HepG2 (cell line): ENCODE data around the gene MEP1B. TPM values are rescaled to one million over a fixed set of nuclear protein-coding genes. Genes with fewer than 3 reads are reported as not detected.

Experiments used
- ELF1 ChIP-seq: sonication (generic); formaldehyde crosslinking; IDR thresholded peaks from 2 replicates; pipeline ENCODE4 v1.4.0; 2020; ENCODE audit warnings: missing genetic modification reagents
- FOSL2 ChIP-seq: sonication (generic); formaldehyde crosslinking; IDR thresholded peaks from 2 replicates; pipeline ENCODE4 v1.4.0; 2020; ENCODE audit warnings: missing genetic modification reagents
- GATAD2A ChIP-seq: IDR thresholded peaks from 2 replicates; pipeline ENCODE4 v1.6.1; 2016
- HDAC1 ChIP-seq: sonication (generic); formaldehyde crosslinking; IDR thresholded peaks from 2 replicates; pipeline ENCODE4 v1.5.1; 2020; ENCODE audit warnings: mild to moderate bottlenecking, missing genetic modification reagents
- KAT2B ChIP-seq: fragments of 150-350 bp; IDR thresholded peaks from 2 replicates; pipeline ENCODE4 v1.6.1; 2014; ENCODE audit warnings: low read depth, low read length, borderline replicate concordance
- KLF13 ChIP-seq: sonication (generic); formaldehyde crosslinking; IDR thresholded peaks from 2 replicates; pipeline ENCODE4 v1.4.0; 2020; ENCODE audit warnings: mild to moderate bottlenecking, missing genetic modification reagents
- NCOA2 ChIP-seq: sonication (generic); formaldehyde crosslinking; IDR thresholded peaks from 2 replicates; pipeline ENCODE4 v1.8.0; 2022; ENCODE audit warnings: inconsistent platforms
- NR2F6 ChIP-seq, 2 experiments: IDR thresholded peaks; 2 replicates each; pipeline ENCODE4 v1.6.1; 2016; ENCODE audit warnings: antibody characterized with exemption in 1 of 2, mild to moderate bottlenecking in 1 of 2
- RCOR2 ChIP-seq: IDR thresholded peaks from 2 replicates; pipeline ENCODE4 v1.6.1; 2016; ENCODE audit warnings: missing biosample characterization, missing genetic modification reagents
- SKI ChIP-seq: fragments of 450-650 bp; IDR thresholded peaks from one replicate; pipeline ENCODE4 v1.6.1; 2018; ENCODE audit warnings: mild to moderate bottlenecking; ENCODE audit not compliant: partially characterized antibody
- SP1 ChIP-seq, 2 experiments: fragments of 450-650 bp in 1 of 2; sonication (generic) in 1 of 2; formaldehyde crosslinking in 1 of 2; IDR thresholded peaks; 2 replicates each; pipeline versions ENCODE4 v1.4.0 to v1.6.1; 2016 to 2020; ENCODE audit warnings: missing genetic modification reagents in 1 of 2
- SP140L ChIP-seq: sonication (generic); formaldehyde crosslinking; IDR thresholded peaks from 2 replicates; pipeline ENCODE4 v1.4.0; 2020; ENCODE audit warnings: missing genetic modification reagents, borderline replicate concordance
- TCF7L2 ChIP-seq: IDR thresholded peaks from 2 replicates; pipeline ENCODE4 v1.6.1; 2011; ENCODE audit warnings: mild to moderate bottlenecking, low read depth, low read length, moderate library complexity
- ZMYM4 ChIP-seq: sonication (generic); formaldehyde crosslinking; IDR thresholded peaks from 2 replicates; pipeline ENCODE4 v1.8.1; 2023; ENCODE audit warnings: mild to moderate bottlenecking, missing genetic modification reagents
- ZNF12 ChIP-seq: sonication (generic); formaldehyde crosslinking; IDR thresholded peaks from 2 replicates; pipeline ENCODE4 v1.5.0; 2020; ENCODE audit warnings: missing genetic modification reagents
- ZNF567 ChIP-seq: sonication (generic); formaldehyde crosslinking; IDR thresholded peaks from 2 replicates; pipeline ENCODE4 v1.8.1; 2023; ENCODE audit warnings: mild to moderate bottlenecking, missing genetic modification reagents, borderline replicate concordance
- polyA plus RNA-seq, 8 experiments: library from polyadenylated mRNA; depleted of rRNA in 3 of 8; stranded (reverse) in 7 of 8; unstranded in 1 of 8; fragments of >200 nt; fragmentation: Illumina TruSeq in 4 of 8; extraction: Trizol in 4 of 8; gene quantifications; 2 replicates each; pipeline versions ENCODE4 v1.2.1 to v1.2.3, GENCODE V29; 2011 to 2016; ENCODE audit warnings: low read depth in 4 of 8, missing spikeins in 1 of 8, mixed read lengths in 1 of 8; ENCODE audit not compliant: insufficient read depth in 1 of 8
- total RNA-seq, 5 experiments: library from RNA; depleted of rRNA; stranded (reverse); fragments of >200 nt; fragmentation: Illumina TruSeq; extraction: Trizol; gene quantifications; 2 replicates each; pipeline ENCODE4 v1.2.3, GENCODE V29; 2016; ENCODE audit warnings: low read depth in 1 of 5
- TF ChIP-seq, protein P1 (sequence below), 2 experiments: fragments of 450-650 bp in 1 of 2; sonication (generic) in 1 of 2; formaldehyde crosslinking in 1 of 2; IDR thresholded peaks; 2 replicates each; pipeline versions ENCODE4 v1.6.1 to v1.8.0; 2016 to 2022; ENCODE audit warnings: antibody characterized with exemption in 1 of 2, mild to moderate bottlenecking in 1 of 2, missing genetic modification reagents in 1 of 2
- TF ChIP-seq, protein P2 (sequence below): sonication (generic); formaldehyde crosslinking; IDR thresholded peaks from 2 replicates; pipeline ENCODE4 v1.5.0; 2020; ENCODE audit warnings: mild to moderate bottlenecking, low read depth, missing genetic modification reagents, borderline replicate concordance
- TF ChIP-seq, protein P3 (sequence below): IDR thresholded peaks from 2 replicates; pipeline ENCODE4 v1.6.1; 2012; ENCODE audit warnings: low read length, improper control_type of control experiment

MEP1B gene
- total and polyA plus RNA-seq, 2 of the 13 experiments (the other 11 are each of a cell fraction or from before 2014, with no cell fraction given), result not detected

DNA sequence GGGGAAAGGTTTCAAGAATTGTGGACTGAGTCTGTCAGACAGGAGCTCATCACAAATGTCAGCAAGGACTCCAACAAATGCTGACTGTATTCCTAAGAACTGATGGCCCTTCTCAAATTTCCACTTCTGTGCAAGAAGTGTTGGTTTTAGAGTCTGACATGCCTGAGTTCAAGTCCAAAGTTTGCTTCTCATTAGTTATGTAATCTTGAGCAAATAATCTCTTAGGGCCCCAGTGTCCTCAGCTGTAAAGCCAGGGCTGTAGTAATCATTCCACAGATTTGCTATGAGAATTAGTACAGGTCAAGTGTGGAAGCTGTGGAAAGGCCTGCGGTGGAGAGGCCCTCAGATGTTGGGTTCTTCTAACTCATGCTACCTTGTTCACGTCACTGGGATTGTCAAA, 23.9 kb downstream of the MEP1B start (continued):
- TF ChIP-seq, protein P1, sequence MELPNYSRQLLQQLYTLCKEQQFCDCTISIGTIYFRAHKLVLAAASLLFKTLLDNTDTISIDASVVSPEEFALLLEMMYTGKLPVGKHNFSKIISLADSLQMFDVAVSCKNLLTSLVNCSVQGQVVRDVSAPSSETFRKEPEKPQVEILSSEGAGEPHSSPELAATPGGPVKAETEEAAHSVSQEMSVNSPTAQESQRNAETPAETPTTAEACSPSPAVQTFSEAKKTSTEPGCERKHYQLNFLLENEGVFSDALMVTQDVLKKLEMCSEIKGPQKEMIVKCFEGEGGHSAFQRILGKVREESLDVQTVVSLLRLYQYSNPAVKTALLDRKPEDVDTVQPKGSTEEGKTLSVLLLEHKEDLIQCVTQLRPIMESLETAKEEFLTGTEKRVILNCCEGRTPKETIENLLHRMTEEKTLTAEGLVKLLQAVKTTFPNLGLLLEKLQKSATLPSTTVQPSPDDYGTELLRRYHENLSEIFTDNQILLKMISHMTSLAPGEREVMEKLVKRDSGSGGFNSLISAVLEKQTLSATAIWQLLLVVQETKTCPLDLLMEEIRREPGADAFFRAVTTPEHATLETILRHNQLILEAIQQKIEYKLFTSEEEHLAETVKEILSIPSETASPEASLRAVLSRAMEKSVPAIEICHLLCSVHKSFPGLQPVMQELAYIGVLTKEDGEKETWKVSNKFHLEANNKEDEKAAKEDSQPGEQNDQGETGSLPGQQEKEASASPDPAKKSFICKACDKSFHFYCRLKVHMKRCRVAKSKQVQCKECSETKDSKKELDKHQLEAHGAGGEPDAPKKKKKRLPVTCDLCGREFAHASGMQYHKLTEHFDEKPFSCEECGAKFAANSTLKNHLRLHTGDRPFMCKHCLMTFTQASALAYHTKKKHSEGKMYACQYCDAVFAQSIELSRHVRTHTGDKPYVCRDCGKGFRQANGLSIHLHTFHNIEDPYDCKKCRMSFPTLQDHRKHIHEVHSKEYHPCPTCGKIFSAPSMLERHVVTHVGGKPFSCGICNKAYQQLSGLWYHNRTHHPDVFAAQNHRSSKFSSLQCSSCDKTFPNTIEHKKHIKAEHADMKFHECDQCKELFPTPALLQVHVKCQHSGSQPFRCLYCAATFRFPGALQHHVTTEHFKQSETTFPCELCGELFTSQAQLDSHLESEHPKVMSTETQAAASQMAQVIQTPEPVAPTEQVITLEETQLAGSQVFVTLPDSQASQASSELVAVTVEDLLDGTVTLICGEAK (IDR thresholded peaks at IDR 0.05), result no peak
- TF ChIP-seq, protein P1 (CRISPR knock-in tag; IDR thresholded peaks at IDR 0.05), result no peak
- TF ChIP-seq, protein P2, sequence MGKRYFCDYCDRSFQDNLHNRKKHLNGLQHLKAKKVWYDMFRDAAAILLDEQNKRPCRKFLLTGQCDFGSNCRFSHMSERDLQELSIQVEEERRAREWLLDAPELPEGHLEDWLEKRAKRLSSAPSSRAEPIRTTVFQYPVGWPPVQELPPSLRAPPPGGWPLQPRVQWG (CRISPR knock-in tag), result no peak
- TF ChIP-seq RCOR2 (CRISPR knock-in tag) (peak; percentile 26; the same call in 1 of the 2 replicates), HDAC1 (CRISPR knock-in tag) (0 out of 2 replicates have a peak, but pooled peaks have one; percentile 31), SKI (peak; percentile 86), SP140L (CRISPR knock-in tag) (no peak), FOSL2 (CRISPR knock-in tag) (peak; percentile 22; the same call in 1 of the 2 replicates), ZMYM4 (CRISPR knock-in tag) (peak; percentile 81), ZNF567 (CRISPR knock-in tag) (no peak), ZNF12 (CRISPR knock-in tag) (0 out of 2 replicates have a peak, but pooled peaks have one; percentile 31), ELF1 (CRISPR knock-in tag) (no peak), TCF7L2 (no peak), NCOA2 (peak; percentile 60), KLF13 (CRISPR knock-in tag) (no peak), GATAD2A (peak; percentile 87), SP1 (IDR thresholded peaks at IDR 0.05) (no peak), SP1 (CRISPR knock-in tag; IDR thresholded peaks at IDR 0.05) (no peak), NR2F6 (IDR thresholded peaks at IDR 0.05) (0 out of 2 replicates have a peak, but pooled peaks have one; percentile 18), NR2F6 (CRISPR knock-in tag; IDR thresholded peaks at IDR 0.05) (0 out of 2 replicates have a peak, but pooled peaks have one; percentile 21), KAT2B (no peak)
- TF ChIP-seq, protein P3, sequence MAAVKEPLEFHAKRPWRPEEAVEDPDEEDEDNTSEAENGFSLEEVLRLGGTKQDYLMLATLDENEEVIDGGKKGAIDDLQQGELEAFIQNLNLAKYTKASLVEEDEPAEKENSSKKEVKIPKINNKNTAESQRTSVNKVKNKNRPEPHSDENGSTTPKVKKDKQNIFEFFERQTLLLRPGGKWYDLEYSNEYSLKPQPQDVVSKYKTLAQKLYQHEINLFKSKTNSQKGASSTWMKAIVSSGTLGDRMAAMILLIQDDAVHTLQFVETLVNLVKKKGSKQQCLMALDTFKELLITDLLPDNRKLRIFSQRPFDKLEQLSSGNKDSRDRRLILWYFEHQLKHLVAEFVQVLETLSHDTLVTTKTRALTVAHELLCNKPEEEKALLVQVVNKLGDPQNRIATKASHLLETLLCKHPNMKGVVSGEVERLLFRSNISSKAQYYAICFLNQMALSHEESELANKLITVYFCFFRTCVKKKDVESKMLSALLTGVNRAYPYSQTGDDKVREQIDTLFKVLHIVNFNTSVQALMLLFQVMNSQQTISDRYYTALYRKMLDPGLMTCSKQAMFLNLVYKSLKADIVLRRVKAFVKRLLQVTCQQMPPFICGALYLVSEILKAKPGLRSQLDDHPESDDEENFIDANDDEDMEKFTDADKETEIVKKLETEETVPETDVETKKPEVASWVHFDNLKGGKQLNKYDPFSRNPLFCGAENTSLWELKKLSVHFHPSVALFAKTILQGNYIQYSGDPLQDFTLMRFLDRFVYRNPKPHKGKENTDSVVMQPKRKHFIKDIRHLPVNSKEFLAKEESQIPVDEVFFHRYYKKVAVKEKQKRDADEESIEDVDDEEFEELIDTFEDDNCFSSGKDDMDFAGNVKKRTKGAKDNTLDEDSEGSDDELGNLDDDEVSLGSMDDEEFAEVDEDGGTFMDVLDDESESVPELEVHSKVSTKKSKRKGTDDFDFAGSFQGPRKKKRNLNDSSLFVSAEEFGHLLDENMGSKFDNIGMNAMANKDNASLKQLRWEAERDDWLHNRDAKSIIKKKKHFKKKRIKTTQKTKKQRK, result no peak
